ENCODE data around the gene DACT3. TPM values are rescaled to one million over a fixed set of nuclear protein-coding genes. Genes with fewer than 3 reads are reported as not detected.

The DACT3 gene
- total RNA-seq, 1 experiment from 2014 or later, result 1.0 TPM

DNA sequence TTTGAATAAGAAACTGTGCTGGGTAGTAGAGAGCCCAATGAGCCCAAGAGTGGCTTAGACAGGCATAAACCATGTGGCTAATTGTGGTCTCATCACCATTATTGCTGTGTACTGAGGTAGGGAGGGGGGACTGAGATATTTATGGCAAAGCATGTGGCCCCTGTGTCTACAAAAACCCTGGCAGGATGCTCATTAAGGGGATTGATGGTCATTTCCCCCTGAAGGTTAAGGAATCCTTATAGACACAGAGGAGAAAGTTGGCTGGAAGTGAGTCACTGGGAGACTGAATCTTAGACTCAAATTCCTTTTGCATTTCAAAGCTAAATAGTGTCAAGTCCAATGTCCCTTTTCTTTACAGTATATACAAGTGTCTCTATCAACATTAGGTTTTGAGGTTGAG, 9.8 kb upstream of the DACT3 start:
- no peak overlapping the region for H3K27ac ChIP-seq (ENCODE audit: low read length)
- ChIA-PET POLR2A (no interaction called here), CTCF (no interaction called here)
- H3K36me3 ChIP-seq (ENCODE audit: control insufficient read depth, insufficient read depth, low read length), result no peaks in the 10 kb centered on the region
- H3K9me3 ChIP-seq (ENCODE audit: control insufficient read depth, insufficient read depth, low read depth, low read length), result no peaks in the 10 kb centered on the region
- no peak overlapping the region for H3K4me3 ChIP-seq (ENCODE audit: low read depth in 2 of 2, low read length in 2 of 2)
- DNase-seq (ENCODE audit: low read depth, low spot score), result no peak
- H3K4me1 ChIP-seq (ENCODE audit: control insufficient read depth, insufficient read depth, low read length), result no peaks in the 10 kb centered on the region
- no peaks in the 10 kb centered on the region for H3K27me3 ChIP-seq (ENCODE audit: control insufficient read depth, insufficient read depth, low read length)
- in situ Hi-C loops (cut with HindIII; ENCODE audit: low pct_unique_long_range_greater_than_20kb, low sequenced_read_pairs) (no loop called here), intact Hi-C loops (cut with micrococcal nuclease; ENCODE audit: unreplicated experiment) (no loop called here)
- no peak for ATAC-seq
- no TSS peak for BruUV-seq (replicated peaks)
- TF ChIP-seq SIN3A (IDR thresholded peaks at IDR 0.05; ENCODE audit: borderline replicate concordance, insufficient read depth, low read depth, low read length), result no peak
- TF ChIP-seq, protein P1, sequence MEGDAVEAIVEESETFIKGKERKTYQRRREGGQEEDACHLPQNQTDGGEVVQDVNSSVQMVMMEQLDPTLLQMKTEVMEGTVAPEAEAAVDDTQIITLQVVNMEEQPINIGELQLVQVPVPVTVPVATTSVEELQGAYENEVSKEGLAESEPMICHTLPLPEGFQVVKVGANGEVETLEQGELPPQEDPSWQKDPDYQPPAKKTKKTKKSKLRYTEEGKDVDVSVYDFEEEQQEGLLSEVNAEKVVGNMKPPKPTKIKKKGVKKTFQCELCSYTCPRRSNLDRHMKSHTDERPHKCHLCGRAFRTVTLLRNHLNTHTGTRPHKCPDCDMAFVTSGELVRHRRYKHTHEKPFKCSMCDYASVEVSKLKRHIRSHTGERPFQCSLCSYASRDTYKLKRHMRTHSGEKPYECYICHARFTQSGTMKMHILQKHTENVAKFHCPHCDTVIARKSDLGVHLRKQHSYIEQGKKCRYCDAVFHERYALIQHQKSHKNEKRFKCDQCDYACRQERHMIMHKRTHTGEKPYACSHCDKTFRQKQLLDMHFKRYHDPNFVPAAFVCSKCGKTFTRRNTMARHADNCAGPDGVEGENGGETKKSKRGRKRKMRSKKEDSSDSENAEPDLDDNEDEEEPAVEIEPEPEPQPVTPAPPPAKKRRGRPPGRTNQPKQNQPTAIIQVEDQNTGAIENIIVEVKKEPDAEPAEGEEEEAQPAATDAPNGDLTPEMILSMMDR (IDR thresholded peaks at IDR 0.05), result no peak
- TF ChIP-seq, protein P2, sequence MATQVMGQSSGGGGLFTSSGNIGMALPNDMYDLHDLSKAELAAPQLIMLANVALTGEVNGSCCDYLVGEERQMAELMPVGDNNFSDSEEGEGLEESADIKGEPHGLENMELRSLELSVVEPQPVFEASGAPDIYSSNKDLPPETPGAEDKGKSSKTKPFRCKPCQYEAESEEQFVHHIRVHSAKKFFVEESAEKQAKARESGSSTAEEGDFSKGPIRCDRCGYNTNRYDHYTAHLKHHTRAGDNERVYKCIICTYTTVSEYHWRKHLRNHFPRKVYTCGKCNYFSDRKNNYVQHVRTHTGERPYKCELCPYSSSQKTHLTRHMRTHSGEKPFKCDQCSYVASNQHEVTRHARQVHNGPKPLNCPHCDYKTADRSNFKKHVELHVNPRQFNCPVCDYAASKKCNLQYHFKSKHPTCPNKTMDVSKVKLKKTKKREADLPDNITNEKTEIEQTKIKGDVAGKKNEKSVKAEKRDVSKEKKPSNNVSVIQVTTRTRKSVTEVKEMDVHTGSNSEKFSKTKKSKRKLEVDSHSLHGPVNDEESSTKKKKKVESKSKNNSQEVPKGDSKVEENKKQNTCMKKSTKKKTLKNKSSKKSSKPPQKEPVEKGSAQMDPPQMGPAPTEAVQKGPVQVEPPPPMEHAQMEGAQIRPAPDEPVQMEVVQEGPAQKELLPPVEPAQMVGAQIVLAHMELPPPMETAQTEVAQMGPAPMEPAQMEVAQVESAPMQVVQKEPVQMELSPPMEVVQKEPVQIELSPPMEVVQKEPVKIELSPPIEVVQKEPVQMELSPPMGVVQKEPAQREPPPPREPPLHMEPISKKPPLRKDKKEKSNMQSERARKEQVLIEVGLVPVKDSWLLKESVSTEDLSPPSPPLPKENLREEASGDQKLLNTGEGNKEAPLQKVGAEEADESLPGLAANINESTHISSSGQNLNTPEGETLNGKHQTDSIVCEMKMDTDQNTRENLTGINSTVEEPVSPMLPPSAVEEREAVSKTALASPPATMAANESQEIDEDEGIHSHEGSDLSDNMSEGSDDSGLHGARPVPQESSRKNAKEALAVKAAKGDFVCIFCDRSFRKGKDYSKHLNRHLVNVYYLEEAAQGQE (IDR thresholded peaks at IDR 0.05; ENCODE audit: insufficient read depth in 1 of 2, low read depth in 2 of 2, low read length in 1 of 2), result no peak
- TF ChIP-seq POLR2AphosphoS5 (IDR thresholded peaks at IDR 0.05; ENCODE audit: low read depth, low read length), result no peak
- TF ChIP-seq TCF7L2 (IDR thresholded peaks at IDR 0.05; ENCODE audit: low read depth, low read length), result no peak

DNA sequence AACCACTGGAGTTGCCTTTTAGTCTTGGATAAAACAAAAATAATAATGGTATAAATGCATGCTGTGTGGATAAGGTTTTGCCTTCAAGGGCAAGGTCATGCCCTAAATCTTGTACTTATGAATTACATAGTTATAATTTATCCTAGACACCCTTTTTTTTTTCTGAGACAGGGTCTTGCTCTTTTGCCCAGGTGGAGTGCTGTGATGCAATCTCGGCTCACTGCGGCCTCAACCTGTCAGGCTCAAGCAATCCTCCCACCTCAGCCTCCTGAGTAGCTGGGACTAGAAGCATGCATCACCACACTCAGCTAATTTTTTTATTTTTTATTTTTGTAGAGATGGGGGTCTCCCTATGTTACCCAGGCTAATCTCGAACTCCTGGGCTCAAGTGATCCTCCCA, 7.7 kb upstream of the DACT3 start:
- intact Hi-C loops (cut with micrococcal nuclease; ENCODE audit: unreplicated experiment) (no loop called here), in situ Hi-C loops (cut with HindIII; ENCODE audit: low pct_unique_long_range_greater_than_20kb, low sequenced_read_pairs) (no loop called here)
- ChIA-PET POLR2A (no interaction called here), CTCF (no interaction called here)
- BruUV-seq (replicated peaks), result no TSS peak
- no peak overlapping the region for H3K4me3 ChIP-seq (ENCODE audit: low read depth in 2 of 2, low read length in 2 of 2)
- H3K27me3 ChIP-seq (ENCODE audit: control insufficient read depth, insufficient read depth, low read length), result no peaks in the 10 kb centered on the region
- H3K27ac ChIP-seq (ENCODE audit: low read length), result no peak overlapping the region
- no peaks in the 10 kb centered on the region for H3K9me3 ChIP-seq (ENCODE audit: control insufficient read depth, insufficient read depth, low read depth, low read length)
- TF ChIP-seq SIN3A (IDR thresholded peaks at IDR 0.05; ENCODE audit: borderline replicate concordance, insufficient read depth, low read depth, low read length), result no peak
- TF ChIP-seq POLR2AphosphoS5 (IDR thresholded peaks at IDR 0.05; ENCODE audit: low read depth, low read length), result no peak
- TF ChIP-seq, protein P1 (IDR thresholded peaks at IDR 0.05), result no peak
- TF ChIP-seq, protein P2 (IDR thresholded peaks at IDR 0.05; ENCODE audit: insufficient read depth in 1 of 2, low read depth in 2 of 2, low read length in 1 of 2), result no peak
- no peak for TF ChIP-seq TCF7L2 (IDR thresholded peaks at IDR 0.05; ENCODE audit: low read depth, low read length)
- no peaks in the 10 kb centered on the region for H3K4me1 ChIP-seq (ENCODE audit: control insufficient read depth, insufficient read depth, low read length)
- no peak for DNase-seq (ENCODE audit: low read depth, low spot score)
- ATAC-seq, result no peak
- H3K36me3 ChIP-seq (ENCODE audit: control insufficient read depth, insufficient read depth, low read length), result no peaks in the 10 kb centered on the region
